Measurements from ENCODE around the gene SERPINB1.

The SERPINB1 gene

DNA sequence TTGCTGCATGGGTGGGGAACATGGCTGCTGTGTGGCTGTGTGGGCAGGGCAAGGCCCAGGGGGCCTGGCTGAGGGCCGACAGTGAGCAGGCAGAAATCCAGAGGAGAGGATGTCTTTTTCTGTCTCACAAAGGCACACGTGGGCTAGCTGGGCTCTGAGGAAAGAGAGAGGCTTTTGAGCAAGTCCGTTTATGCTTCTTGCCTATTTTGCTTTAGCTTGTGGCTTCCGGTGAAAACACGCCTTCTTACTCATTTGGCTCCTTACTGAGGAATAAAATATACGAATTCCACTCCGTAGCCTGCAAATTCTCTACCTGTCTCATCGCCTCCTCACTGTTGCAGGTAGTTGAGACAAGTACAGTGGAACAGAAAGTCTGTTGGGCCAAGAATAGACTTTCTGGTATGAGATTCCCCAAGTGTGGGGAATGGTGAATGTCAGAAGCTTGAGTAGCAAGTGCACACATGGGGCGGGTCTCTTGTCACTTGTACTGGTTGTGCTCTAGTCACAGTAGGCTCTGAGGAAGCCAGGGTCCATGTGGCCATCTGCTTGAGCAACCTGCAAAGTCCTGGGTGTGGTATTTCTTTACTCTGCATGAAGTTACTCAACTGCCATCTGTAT, 48.0 kb downstream of the SERPINB1 start:
- peaks cover 34% of the 10 kb centered on the region for H3K4me1 ChIP-seq (ENCODE audit: control insufficient read depth, insufficient read depth, low read length)
- H3K36me3 ChIP-seq (ENCODE audit: control insufficient read depth, insufficient read depth, low read length), result no peaks in the 10 kb centered on the region
- no peak overlapping the region for H3K9ac ChIP-seq (ENCODE audit: low read length)
- no peaks in the 10 kb centered on the region for H3K9me3 ChIP-seq (ENCODE audit: control insufficient read depth, low read length)
- no peak overlapping the region for H3K4me3 ChIP-seq (ENCODE audit: low read length)
- H3K27me3 ChIP-seq (ENCODE audit: control insufficient read depth, insufficient read depth, low read length), result no peaks in the 10 kb centered on the region

DNA sequence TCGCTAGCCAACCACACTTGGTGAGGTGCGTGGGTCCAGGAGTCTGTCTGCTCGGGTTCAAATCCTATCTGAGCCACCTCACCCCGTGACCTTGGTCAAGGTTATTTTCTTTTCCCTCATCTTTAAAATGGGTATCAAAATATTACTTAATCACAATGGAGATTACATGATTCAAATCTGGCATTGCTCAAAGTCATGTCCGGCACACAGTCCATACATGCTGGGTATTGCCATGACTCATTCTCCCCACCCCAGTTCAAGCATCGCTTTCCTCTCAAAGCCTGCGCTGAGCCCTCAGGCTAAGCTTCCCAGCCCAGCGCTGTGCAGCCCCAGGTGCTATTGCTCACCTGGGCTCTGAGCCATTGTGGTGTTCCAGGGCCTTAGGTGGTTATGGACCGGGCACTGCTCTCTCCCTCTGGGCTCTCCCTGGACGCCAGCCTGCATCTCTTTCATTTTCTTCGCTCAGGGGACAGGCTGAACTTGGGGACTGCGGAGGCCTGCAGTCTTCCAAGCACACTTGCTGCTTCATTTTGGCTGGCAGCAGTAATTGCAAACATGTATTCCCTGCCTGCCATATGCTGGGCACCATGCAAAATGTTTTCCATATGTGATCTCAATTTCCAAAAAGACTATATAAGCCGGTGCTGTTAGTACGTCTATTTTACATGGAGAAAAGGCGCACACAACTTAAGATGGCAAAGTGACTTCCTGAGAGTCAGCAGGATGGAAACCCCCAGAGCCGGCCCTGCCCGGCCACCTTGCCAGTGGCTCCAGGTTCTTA, 49.1 kb downstream of the SERPINB1 start:
- H3K9ac ChIP-seq (ENCODE audit: low read length), result no peak overlapping the region
- H3K4me3 ChIP-seq (ENCODE audit: low read length), result no peak overlapping the region
- no peaks in the 10 kb centered on the region for H3K36me3 ChIP-seq (ENCODE audit: control insufficient read depth, insufficient read depth, low read length)
- peaks cover 31% of the 10 kb centered on the region for H3K4me1 ChIP-seq (ENCODE audit: control insufficient read depth, insufficient read depth, low read length)
- H3K9me3 ChIP-seq (ENCODE audit: control insufficient read depth, low read length), result no peaks in the 10 kb centered on the region
- no peaks in the 10 kb centered on the region for H3K27me3 ChIP-seq (ENCODE audit: control insufficient read depth, insufficient read depth, low read length)

DNA sequence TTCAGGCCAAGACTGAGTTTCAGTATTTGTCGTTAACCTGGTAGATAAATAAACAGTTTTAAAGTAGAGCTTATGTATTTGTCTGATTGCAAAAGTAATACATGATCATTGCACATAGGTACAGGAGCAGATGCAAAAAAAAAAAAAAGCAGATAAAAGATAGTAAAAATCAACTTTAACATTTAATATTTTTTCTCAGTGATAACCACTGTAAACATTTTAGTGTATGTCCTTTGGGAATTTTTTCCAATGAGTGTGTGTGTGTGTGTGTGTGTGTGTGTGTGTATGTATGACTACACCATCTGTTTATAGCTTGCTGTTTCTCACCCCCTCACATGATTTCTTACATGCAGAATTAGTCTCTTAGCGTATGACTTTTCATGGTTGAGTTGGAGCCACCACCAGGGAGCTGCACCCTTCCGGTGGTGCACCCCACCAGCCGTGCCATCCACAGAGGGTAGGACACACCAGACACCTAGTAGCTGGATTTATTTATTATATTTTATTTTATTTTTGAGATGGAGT, 50.2 kb downstream of the SERPINB1 start:
- peaks cover 28% of the 10 kb centered on the region for H3K4me1 ChIP-seq (ENCODE audit: control insufficient read depth, insufficient read depth, low read length)
- H3K27me3 ChIP-seq (ENCODE audit: control insufficient read depth, insufficient read depth, low read length), result no peaks in the 10 kb centered on the region
- H3K36me3 ChIP-seq (ENCODE audit: control insufficient read depth, insufficient read depth, low read length), result no peaks in the 10 kb centered on the region
- H3K9me3 ChIP-seq (ENCODE audit: control insufficient read depth, low read length), result no peaks in the 10 kb centered on the region
- H3K4me3 ChIP-seq (ENCODE audit: low read length), result no peak overlapping the region
- H3K9ac ChIP-seq (ENCODE audit: low read length), result no peak overlapping the region

DNA sequence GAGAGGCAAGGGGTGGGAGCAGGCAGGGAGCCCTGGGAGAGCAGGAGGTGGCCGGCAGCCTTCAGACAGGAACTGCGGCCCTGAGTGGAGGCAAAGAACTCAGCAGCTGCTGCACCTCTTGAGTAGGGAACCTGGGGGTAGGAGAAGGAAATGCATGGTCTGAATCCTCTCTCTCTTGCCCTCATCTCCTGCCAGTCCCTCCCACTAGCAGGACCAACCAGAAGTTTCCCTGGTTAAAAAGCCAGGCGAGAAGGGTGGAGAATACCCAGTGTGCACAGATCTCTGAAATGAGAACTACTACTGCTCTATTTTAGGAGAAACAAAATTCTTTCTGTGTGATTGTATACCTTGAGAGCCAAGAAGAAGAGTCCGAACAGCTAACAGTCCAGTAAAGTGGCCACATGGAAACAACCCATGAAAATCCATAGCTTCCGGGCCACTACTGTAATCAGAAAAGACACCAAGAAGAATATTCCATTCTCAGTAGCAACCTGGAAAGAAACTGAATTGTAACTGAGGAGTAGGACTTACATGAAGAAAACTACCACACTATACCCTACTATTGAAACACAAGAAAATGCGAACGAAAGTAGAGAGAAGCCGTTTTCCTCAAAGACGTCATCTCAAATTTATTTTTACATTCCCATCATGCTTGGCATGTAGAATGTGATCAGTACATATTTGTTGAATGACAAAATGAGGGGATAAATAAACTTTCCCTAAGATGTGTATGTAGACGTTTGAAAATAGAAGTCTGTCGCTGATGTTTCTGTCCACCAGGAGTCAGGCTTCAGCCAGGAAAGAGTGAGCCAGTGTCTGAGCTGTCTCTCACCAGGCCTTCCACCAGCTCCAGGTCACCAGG, 50.8 kb downstream of the SERPINB1 start:
- H3K4me1 ChIP-seq (ENCODE audit: control insufficient read depth, insufficient read depth, low read length), result peaks cover 28% of the 10 kb centered on the region
- H3K9ac ChIP-seq (ENCODE audit: low read length), result peak overlapping the region; percentile 30
- no peaks in the 10 kb centered on the region for H3K36me3 ChIP-seq (ENCODE audit: control insufficient read depth, insufficient read depth, low read length)
- no peaks in the 10 kb centered on the region for H3K27me3 ChIP-seq (ENCODE audit: control insufficient read depth, insufficient read depth, low read length)
- no peak overlapping the region for H3K4me3 ChIP-seq (ENCODE audit: low read length)
- no peaks in the 10 kb centered on the region for H3K9me3 ChIP-seq (ENCODE audit: control insufficient read depth, low read length)

DNA sequence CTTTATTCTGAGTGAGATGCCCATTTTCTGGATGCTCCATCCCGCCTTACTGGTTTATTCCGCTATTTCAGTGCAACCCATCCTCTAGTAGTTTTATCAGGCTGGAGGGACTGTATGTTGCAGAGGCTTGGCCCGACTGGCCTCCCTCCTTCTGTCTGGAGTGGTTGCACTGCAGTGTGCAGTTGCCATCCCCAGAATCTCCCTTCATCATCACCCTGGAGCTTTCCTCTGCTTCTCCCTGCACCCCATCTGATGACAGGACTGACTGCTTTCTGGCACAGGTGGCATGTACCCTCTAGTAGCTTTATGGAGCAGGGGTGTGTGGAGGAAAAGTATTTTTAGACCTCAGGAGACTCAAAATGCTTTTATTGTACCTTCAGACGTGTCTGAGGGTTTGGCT, 55.4 kb downstream of the SERPINB1 start:
- Histone ChIP-seq H3K27me3 (ENCODE audit: control insufficient read depth, insufficient read depth, low read length) (no peaks in the 10 kb centered on the region), H3K4me3 (ENCODE audit: low read length) (no peak overlapping the region), H3K36me3 (ENCODE audit: control insufficient read depth, insufficient read depth, low read length) (no peaks in the 10 kb centered on the region), H3K9me3 (ENCODE audit: control insufficient read depth, low read length) (no peaks in the 10 kb centered on the region), H3K9ac (ENCODE audit: low read length) (no peak overlapping the region), H3K4me1 (ENCODE audit: control insufficient read depth, insufficient read depth, low read length) (peaks cover 25% of the 10 kb centered on the region)

DNA sequence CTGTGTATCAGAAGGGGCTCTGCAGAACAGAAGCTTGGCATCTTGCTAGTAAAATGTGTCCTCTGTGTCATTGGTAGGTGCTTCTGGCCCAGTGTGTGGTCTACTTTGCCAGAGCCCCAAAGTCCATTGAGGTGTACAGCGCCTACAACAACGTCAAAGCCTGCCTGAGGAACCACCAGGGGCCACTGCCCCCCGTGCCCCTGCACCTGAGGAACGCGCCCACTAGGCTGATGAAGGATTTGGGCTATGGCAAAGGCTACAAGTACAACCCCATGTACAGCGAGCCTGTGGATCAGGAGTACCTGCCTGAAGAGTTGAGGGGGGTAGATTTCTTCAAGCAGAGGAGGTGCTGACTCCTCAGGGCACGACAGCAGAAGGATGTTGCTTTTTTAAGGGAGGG, 56.7 kb downstream of the SERPINB1 start:
- H3K9me3 ChIP-seq (ENCODE audit: control insufficient read depth, low read length), result no peaks in the 10 kb centered on the region
- H3K36me3 ChIP-seq (ENCODE audit: control insufficient read depth, insufficient read depth, low read length), result no peaks in the 10 kb centered on the region

DNA sequence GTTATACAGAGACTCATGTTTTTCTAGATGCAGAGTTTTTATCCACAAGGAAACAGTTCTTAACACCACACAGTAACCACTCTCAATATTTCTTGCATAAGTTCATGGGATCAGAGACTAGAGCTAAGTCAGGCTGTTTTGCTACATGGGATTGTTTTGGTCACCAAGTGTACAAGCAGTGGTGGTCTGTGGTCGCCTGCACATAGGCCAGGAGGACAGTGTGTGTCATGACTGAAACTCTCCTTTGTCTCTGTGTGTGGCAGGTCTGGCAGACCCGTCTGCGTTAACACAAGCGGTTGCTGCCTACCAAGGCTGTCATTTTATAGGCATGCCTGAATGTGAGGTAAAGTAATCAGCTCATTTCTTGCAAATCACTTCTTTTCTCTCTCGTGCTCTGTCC, 57.6 kb downstream of the SERPINB1 start:
- Histone ChIP-seq H3K36me3 (ENCODE audit: control insufficient read depth, insufficient read depth, low read length) (no peaks in the 10 kb centered on the region), H3K9me3 (ENCODE audit: control insufficient read depth, low read length) (no peaks in the 10 kb centered on the region), H3K4me3 (ENCODE audit: low read length) (no peak overlapping the region), H3K9ac (ENCODE audit: low read length) (no peak overlapping the region), H3K27me3 (ENCODE audit: control insufficient read depth, insufficient read depth, low read length) (no peaks in the 10 kb centered on the region), H3K4me1 (ENCODE audit: control insufficient read depth, insufficient read depth, low read length) (peaks cover 16% of the 10 kb centered on the region)

More for the DNA sequence above, 56.7 kb downstream of the SERPINB1 start:
- Histone ChIP-seq H3K4me1 (ENCODE audit: control insufficient read depth, insufficient read depth, low read length) (peaks cover 16% of the 10 kb centered on the region), H3K9ac (ENCODE audit: low read length) (no peak overlapping the region), H3K27me3 (ENCODE audit: control insufficient read depth, insufficient read depth, low read length) (no peaks in the 10 kb centered on the region), H3K4me3 (ENCODE audit: low read length) (no peak overlapping the region)

DNA sequence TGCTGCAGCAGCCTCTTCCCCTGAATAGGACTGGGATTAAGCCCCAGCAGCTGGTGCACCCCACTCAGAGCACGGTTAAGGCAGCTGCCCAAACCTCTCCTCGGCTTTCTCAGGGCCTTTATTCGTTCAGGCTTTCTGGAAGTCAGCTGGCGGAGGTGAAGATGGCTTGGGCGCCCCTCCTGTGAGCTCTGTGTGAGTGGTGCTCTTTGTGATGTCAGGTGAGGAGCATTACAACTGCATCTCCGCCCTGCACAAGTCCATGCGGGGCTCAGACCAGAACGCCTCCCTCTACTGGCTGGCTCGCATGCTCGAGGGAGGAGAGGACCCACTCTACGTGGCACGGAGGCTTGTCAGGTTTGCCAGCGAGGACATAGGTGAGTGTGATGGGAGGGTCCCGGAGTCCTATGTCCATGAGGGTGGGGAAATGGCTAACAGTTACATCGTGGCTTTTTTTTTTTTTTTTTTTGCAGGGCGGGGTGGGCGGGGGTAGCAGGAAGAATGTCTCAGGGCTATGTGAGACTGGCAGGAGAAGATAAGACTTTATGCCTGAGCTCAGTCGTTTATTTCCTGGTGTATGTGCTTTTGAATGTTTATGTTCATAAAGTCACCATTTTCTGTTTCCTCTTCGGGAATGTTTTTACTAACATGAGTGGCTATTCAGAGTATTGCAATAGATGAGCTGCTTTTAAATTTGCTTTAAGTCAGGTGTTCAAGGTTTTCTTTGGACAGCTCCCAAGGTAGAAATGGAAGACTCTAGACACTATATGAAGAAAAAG, 58.3 kb downstream of the SERPINB1 start:
- no peak overlapping the region for H3K9ac ChIP-seq (ENCODE audit: low read length)
- no peak overlapping the region for H3K4me3 ChIP-seq (ENCODE audit: low read length)

DNA sequence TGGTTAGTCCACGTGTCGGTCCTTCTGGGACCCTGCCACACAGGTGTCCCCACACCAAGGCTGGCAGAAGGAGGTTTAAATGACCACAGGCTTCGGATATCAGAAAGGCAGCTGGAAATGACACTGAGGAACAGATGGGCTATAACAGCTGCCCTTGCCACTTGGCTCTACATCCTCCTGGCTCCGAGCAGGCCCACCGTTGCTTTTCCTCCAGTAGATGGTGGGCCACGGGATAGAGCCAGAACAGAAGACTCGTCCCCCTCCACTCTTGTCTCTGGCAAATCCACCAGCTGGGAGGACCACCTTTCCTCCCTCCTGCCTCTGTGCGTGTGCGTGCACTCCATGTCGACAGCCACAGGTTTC, 58.9 kb downstream of the SERPINB1 start:
- Histone ChIP-seq H3K36me3 (ENCODE audit: control insufficient read depth, insufficient read depth, low read length) (no peaks in the 10 kb centered on the region), H3K4me1 (ENCODE audit: control insufficient read depth, insufficient read depth, low read length) (peaks cover 16% of the 10 kb centered on the region), H3K9ac (ENCODE audit: low read length) (no peak overlapping the region), H3K27me3 (ENCODE audit: control insufficient read depth, insufficient read depth, low read length) (no peaks in the 10 kb centered on the region), H3K4me3 (ENCODE audit: low read length) (no peak overlapping the region), H3K9me3 (ENCODE audit: control insufficient read depth, low read length) (no peaks in the 10 kb centered on the region)

More for the DNA sequence above, 58.3 kb downstream of the SERPINB1 start:
- Histone ChIP-seq H3K9me3 (ENCODE audit: control insufficient read depth, low read length) (no peaks in the 10 kb centered on the region), H3K36me3 (ENCODE audit: control insufficient read depth, insufficient read depth, low read length) (no peaks in the 10 kb centered on the region), H3K27me3 (ENCODE audit: control insufficient read depth, insufficient read depth, low read length) (no peaks in the 10 kb centered on the region), H3K4me1 (ENCODE audit: control insufficient read depth, insufficient read depth, low read length) (peaks cover 16% of the 10 kb centered on the region)

DNA sequence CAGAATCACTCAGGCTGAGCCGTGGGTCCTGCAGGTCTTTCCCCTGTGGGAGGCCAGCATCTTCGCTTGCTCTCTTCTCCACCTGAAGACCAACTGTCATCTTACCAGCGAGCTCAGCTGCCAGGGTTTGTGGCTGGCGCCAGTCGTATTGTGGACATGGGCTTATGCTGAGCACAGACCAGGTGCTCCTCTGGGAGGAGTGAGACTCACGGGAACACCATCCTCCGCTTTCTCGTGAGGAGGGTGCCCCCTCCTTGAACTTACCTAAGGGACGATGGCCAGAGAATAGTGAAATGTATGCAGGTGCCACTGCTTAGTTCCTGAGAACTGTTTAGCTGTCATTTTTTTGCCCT, 59.3 kb downstream of the SERPINB1 start:
- Histone ChIP-seq H3K36me3 (ENCODE audit: control insufficient read depth, insufficient read depth, low read length) (no peaks in the 10 kb centered on the region), H3K9me3 (ENCODE audit: control insufficient read depth, low read length) (no peaks in the 10 kb centered on the region), H3K4me1 (ENCODE audit: control insufficient read depth, insufficient read depth, low read length) (peaks cover 16% of the 10 kb centered on the region), H3K4me3 (ENCODE audit: low read length) (no peak overlapping the region), H3K9ac (ENCODE audit: low read length) (no peak overlapping the region), H3K27me3 (ENCODE audit: control insufficient read depth, insufficient read depth, low read length) (no peaks in the 10 kb centered on the region)
